ENCODE measurements around the gene ZFHX2. TPM values are rescaled to one million over a fixed set of nuclear protein-coding genes. Genes with fewer than 3 reads are reported as not detected.

The ZFHX2 gene
- total RNA-seq, 2 donors from 2014 or later: 12.8 to 15.4 TPM

- WGBS, 2 experiments (ENCODE audit: insufficient coverage in 1 of 2, insufficient read length in 1 of 2): 64 to 73% methylated on average over 3 of the region's 3 CpGs
- no peak overlapping the region for H3K4me3 ChIP-seq (ENCODE audit: low read length)
- H3K4me1 ChIP-seq (ENCODE audit: control insufficient read depth, insufficient read depth, low read length): peaks cover 15% of the 10 kb centered on the region
- Mint-ChIP-seq H3K36me3 (ENCODE audit: low read depth) (peaks cover 13% of the 10 kb centered on the region), H3K4me3 (no peak overlapping the region), H3K9me3 (no peaks in the 10 kb centered on the region), H3K27ac (no peak overlapping the region), H3K4me1 (peaks cover 28% of the 10 kb centered on the region), H3K27me3 (ENCODE audit: insufficient read depth) (no peaks in the 10 kb centered on the region)
- DNase-seq: peak; percentile 76
- no peak overlapping the region for H3K27ac ChIP-seq (ENCODE audit: low read depth, low read length)
- no peaks in the 10 kb centered on the region for H3K9me3 ChIP-seq (ENCODE audit: control insufficient read depth, low read length)
- no peak for TF ChIP-seq CTCF (conservative IDR thresholded peaks at IDR 0.05)
- no peaks in the 10 kb centered on the region for H3K27me3 ChIP-seq (ENCODE audit: control insufficient read depth, insufficient read depth, low read length, poor library complexity, severe bottlenecking)
- H3K36me3 ChIP-seq (ENCODE audit: control insufficient read depth, insufficient read depth, low read length): peaks cover 36% of the 10 kb centered on the region
- H3K9ac ChIP-seq (ENCODE audit: extremely low read depth, low read length, poor library complexity, severe bottlenecking): no peak overlapping the region
These were observed 70.1 kb downstream of the ZFHX2 start for GRCh38 chr14:23481362-23481970.

DNA sequence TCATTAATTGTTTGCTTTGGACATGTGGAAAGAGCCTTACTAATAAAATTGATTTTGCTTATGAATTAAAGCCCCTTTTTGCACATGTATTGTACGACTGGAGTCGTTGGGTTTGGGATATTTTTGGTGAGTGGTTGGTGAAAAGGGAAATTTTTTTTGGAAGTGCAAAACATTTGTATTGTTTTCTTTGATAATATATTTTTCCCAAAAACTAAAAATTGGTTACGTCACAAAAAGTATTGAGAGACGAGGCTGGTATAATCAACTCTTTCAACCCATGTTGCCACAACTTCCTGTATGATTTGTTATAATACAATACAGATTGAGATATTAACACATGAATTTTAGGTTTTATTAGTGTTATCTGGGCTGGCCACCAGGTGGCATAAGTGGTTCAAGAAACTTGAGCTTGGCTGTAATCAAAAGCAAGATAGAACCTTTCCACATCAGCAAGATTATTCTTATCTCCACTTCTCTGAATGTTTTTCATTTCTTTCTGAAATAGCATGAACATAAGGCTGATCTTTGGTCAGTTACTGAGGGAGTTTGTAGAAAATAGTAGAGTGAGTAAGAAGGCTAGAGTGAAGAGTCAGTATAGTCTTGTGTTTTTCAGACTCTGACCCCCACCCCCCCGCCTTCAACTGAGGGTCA, 73.3 kb downstream of the ZFHX2 start:
- H3K27me3 ChIP-seq (ENCODE audit: control insufficient read depth, insufficient read depth, low read length, poor library complexity, severe bottlenecking): no peaks in the 10 kb centered on the region
- peaks cover 8% of the 10 kb centered on the region for H3K4me1 ChIP-seq (ENCODE audit: control insufficient read depth, insufficient read depth, low read length)
- H3K9ac ChIP-seq (ENCODE audit: extremely low read depth, low read length, poor library complexity, severe bottlenecking): no peak overlapping the region
- Mint-ChIP-seq H3K9me3 (no peaks in the 10 kb centered on the region), H3K36me3 (ENCODE audit: low read depth) (peaks cover 37% of the 10 kb centered on the region), H3K27ac (no peak overlapping the region), H3K4me3 (no peak overlapping the region), H3K27me3 (ENCODE audit: insufficient read depth) (no peaks in the 10 kb centered on the region), H3K4me1 (peaks cover 10% of the 10 kb centered on the region)
- H3K36me3 ChIP-seq (ENCODE audit: control insufficient read depth, insufficient read depth, low read length): peaks cover 60% of the 10 kb centered on the region
- H3K4me3 ChIP-seq (ENCODE audit: low read length): no peak overlapping the region
- DNase-seq: peak; percentile 72
- peak; percentile 90 for TF ChIP-seq CTCF (conservative IDR thresholded peaks at IDR 0.05)
- WGBS, 2 experiments (ENCODE audit: insufficient coverage in 1 of 2, insufficient read length in 1 of 2): 40 to 73% methylated on average over 1 to 3 of the region's 5 CpGs
- no peaks in the 10 kb centered on the region for H3K9me3 ChIP-seq (ENCODE audit: control insufficient read depth, low read length)
- H3K27ac ChIP-seq (ENCODE audit: low read depth, low read length): no peak overlapping the region

- peaks cover 6% of the 10 kb centered on the region for H3K4me1 Mint-ChIP-seq
- peaks cover 32% of the 10 kb centered on the region for H3K36me3 Mint-ChIP-seq (ENCODE audit: low read depth)
- H3K27me3 ChIP-seq (ENCODE audit: control insufficient read depth, insufficient read depth, low read length, poor library complexity, severe bottlenecking): no peaks in the 10 kb centered on the region
- DNase-seq: no peak
- H3K27ac Mint-ChIP-seq: no peak overlapping the region
- peaks cover 4% of the 10 kb centered on the region for H3K27me3 Mint-ChIP-seq (ENCODE audit: insufficient read depth)
- peaks cover 53% of the 10 kb centered on the region for H3K36me3 ChIP-seq (ENCODE audit: control insufficient read depth, insufficient read depth, low read length)
- H3K9me3 Mint-ChIP-seq: no peaks in the 10 kb centered on the region
- H3K27ac ChIP-seq (ENCODE audit: low read depth, low read length): no peak overlapping the region
- no peak overlapping the region for H3K4me3 Mint-ChIP-seq
- no peak for TF ChIP-seq CTCF (conservative IDR thresholded peaks at IDR 0.05)
- no peak overlapping the region for H3K4me3 ChIP-seq (ENCODE audit: low read length)
- H3K9ac ChIP-seq (ENCODE audit: extremely low read depth, low read length, poor library complexity, severe bottlenecking): no peak overlapping the region
- no peaks in the 10 kb centered on the region for H3K4me1 ChIP-seq (ENCODE audit: control insufficient read depth, insufficient read depth, low read length)
- 100% methylated on average over 1 of the region's 1 CpG for WGBS, 2 experiments (ENCODE audit: insufficient coverage in 1 of 2, insufficient read length in 1 of 2)
- no peaks in the 10 kb centered on the region for H3K9me3 ChIP-seq (ENCODE audit: control insufficient read depth, low read length)
These were observed 80.6 kb downstream of the ZFHX2 start for GRCh38 chr14:23470947-23471346.

Other genes starting within 250 kb of the ZFHX2 start
- gene PPP1R3E, start 248.9 kb downstream of the ZFHX2 start, total RNA-seq: 1 to 10 TPM; 5.7 to 6.5 TPM
- 10 to 100 TPM; 21.9 to 29.5 TPM for gene BCL2L2, start 244.9 kb downstream of the ZFHX2 start, total RNA-seq
- 100 to 1,000 TPM; 293 TPM for gene PABPN1, start 230.3 kb downstream of the ZFHX2 start, total RNA-seq
- 10 to 100 TPM; 49.9 to 89.0 TPM for gene SLC22A17, start 198.9 kb downstream of the ZFHX2 start, total RNA-seq
- 10 to 100 TPM; 69.9 to 96.4 TPM for gene EFS, start 186.6 kb downstream of the ZFHX2 start, total RNA-seq
- not detected for gene IL25, start 179.0 kb downstream of the ZFHX2 start, total RNA-seq
- 1 to 10 TPM in 1 of 2 donors, under 1 TPM in 1; 0.40 to 1.4 TPM for gene CMTM5, start 174.7 kb downstream of the ZFHX2 start, total RNA-seq
- not detected for gene MYH6, start 143.5 kb downstream of the ZFHX2 start, total RNA-seq
- gene MYH7, start 116.1 kb downstream of the ZFHX2 start, total RNA-seq: under 1 TPM in 1 of 2 donors, not detected in 1; 0.55 TPM
- 10 to 100 TPM; 43.2 to 45.3 TPM for gene NGDN, start 82.1 kb downstream of the ZFHX2 start, total RNA-seq
- gene THTPA, start 4.5 kb upstream of the ZFHX2 start, total RNA-seq: 10 to 100 TPM; 13.0 to 17.0 TPM
- 100 to 1,000 TPM; 203 to 209 TPM for gene AP1G2, start 16.0 kb upstream of the ZFHX2 start, total RNA-seq
- under 1 TPM; 0.18 to 0.91 TPM for gene JPH4, start 27.0 kb upstream of the ZFHX2 start, total RNA-seq
- gene DHRS2, start 84.6 kb upstream of the ZFHX2 start, total RNA-seq: 1 to 10 TPM in 1 of 2 donors, under 1 TPM in 1; 0.66 to 1.2 TPM